Stomach (tissue), 9 donors: ENCODE results near the gene PJA1. TPM values are rescaled to one million over a fixed set of nuclear protein-coding genes. Genes with fewer than 3 reads are reported as not detected.

Experiments used
- DNase-seq, 2 donors: peaks; one replicate each; pipeline versions ENCODE4 v3.0.0 to v3.0.0-alpha.2; 2013 to 2019
- H3K27ac ChIP-seq, 5 donors: fragments of 200-600 bp in 4 of 5; sonication (generic) in 4 of 5; one replicate each; pipeline ENCODE4 v1.5.1; 2013 to 2019; ENCODE audit warnings: mild to moderate bottlenecking in 1 of 5, moderate library complexity in 1 of 5
- H3K27me3 ChIP-seq, 3 donors: fragments of 200-600 bp; sonication (generic); one replicate each; pipeline ENCODE4 v1.5.1; 2017 to 2019; ENCODE audit warnings: mixed run types in 1 of 3
- H3K36me3 ChIP-seq, 4 donors: fragments of 200-600 bp; sonication (generic); 1 replicate in 3 of 4; 2 replicates in 1 of 4; pipeline ENCODE4 v1.5.1; 2016 to 2019
- H3K4me1 ChIP-seq, 4 donors: fragments of 200-600 bp; sonication (generic); one replicate each; pipeline ENCODE4 v1.5.1; 2016 to 2019
- H3K4me3 ChIP-seq, 4 donors: fragments of 200-600 bp; sonication (generic) in 3 of 4; one replicate each; pipeline ENCODE4 v1.5.1; 2016 to 2019; ENCODE audit warnings: mild to moderate bottlenecking in 1 of 4
- H3K9me3 ChIP-seq, 4 donors: fragments of 200-600 bp; sonication (generic); one replicate each; pipeline ENCODE4 v1.5.1; 2016 to 2019
- CTCF ChIP-seq, 7 experiments: fragments of 450-650 bp in 4 of 7; fragments of 200-600 bp in 3 of 7; sonication (generic) in 3 of 7; IDR thresholded peaks; one replicate each; pipeline ENCODE4 v1.5.1; 2016 to 2019; ENCODE audit warnings: antibody characterized with exemption in 7 of 7, control low read depth in 2 of 7, mild to moderate bottlenecking in 1 of 7
- EP300 ChIP-seq: sonication (generic); formaldehyde crosslinking; IDR thresholded peaks from one replicate; pipeline ENCODE4 v1.6.1; 2017; ENCODE audit warnings: antibody characterized with exemption
- POLR2A ChIP-seq, 4 donors: fragments of 450-650 bp; IDR thresholded peaks; one replicate each; pipeline ENCODE4 v1.6.1; 2016; ENCODE audit warnings: antibody characterized with exemption in 4 of 4, control low read depth in 2 of 4, mild to moderate bottlenecking in 1 of 4, moderate library complexity in 1 of 4
- POLR2AphosphoS5 ChIP-seq, 3 donors: sonication (generic); formaldehyde crosslinking; IDR thresholded peaks; one replicate each; pipeline ENCODE4 v1.6.1; 2016; ENCODE audit warnings: antibody characterized with exemption in 3 of 3
- WGBS, 5 donors: extraction: QIAGEN DNeasy Blood & Tissue Kit in 3 of 5; methylation state at CpG; one replicate each; pipeline versions ENCODE4 v1.1.5 to v1.1.7; 2013 to 2018; 5-methylcytosine and 5-hydroxymethylcytosine counted together
- intact Hi-C: fragments of 100-400 bp; cut with DNase I; formaldehyde crosslinking; loops from one replicate; pipeline ENCODE4 v1.15.1; 2023; ENCODE audit warnings: low total_unique reads
- polyA plus RNA-seq, 3 donors: library from polyadenylated mRNA; stranded (reverse); fragments of 200-250 nt; gene quantifications; one replicate each; pipeline ENCODE4 v1.2.3, GENCODE V29; 2013
- total RNA-seq, 5 donors: library from RNA; depleted of rRNA; stranded (reverse); fragments of >200 nt; gene quantifications; one replicate each; pipeline versions ENCODE4 v1.1.0 to v1.2.3, GENCODE V29; 2014 to 2016
- donor health status: healthy with polysubstance abuse.
- donor health status: Bipolar disorder and iron deficiency.
- donor health status: healthy.

The PJA1 gene
- total and polyA plus RNA-seq, 8 donors, result 1.7 to 41.4 (median 12.0) TPM

GRCh38 chrX:69120476-69120875, 44.8 kb downstream of the PJA1 start:
- WGBS, 5 donors, result 71 to 93% (median 87%) methylated on average over 4 to 5 of the region's 5 CpGs
- no peaks in the 10 kb centered on the region for H3K36me3 ChIP-seq
- TF ChIP-seq POLR2AphosphoS5 (IDR thresholded peaks at IDR 0.05) (no peak), POLR2A (IDR thresholded peaks at IDR 0.05) (no peak), CTCF (IDR thresholded peaks at IDR 0.05) (no peak), EP300 (no peak)
- no peaks in the 10 kb centered on the region for H3K4me1 ChIP-seq
- H3K4me3 ChIP-seq, result no peak overlapping the region
- no peaks in the 10 kb centered on the region for H3K9me3 ChIP-seq
- no peak for DNase-seq
- no peak overlapping the region for H3K27ac ChIP-seq
- intact Hi-C loops, result no loop called here
- peaks cover 0 to 18% (median 0%) of the 10 kb centered on the region in 3 donors for H3K27me3 ChIP-seq

GRCh38 chrX:69119122-69119521, 46.1 kb downstream of the PJA1 start:
- intact Hi-C loops, result no loop called here
- Histone ChIP-seq H3K9me3 (no peaks in the 10 kb centered on the region), H3K27me3 (peaks cover 0 to 18% (median 0%) of the 10 kb centered on the region in 3 donors), H3K27ac (no peak overlapping the region), H3K36me3 (no peaks in the 10 kb centered on the region), H3K4me1 (no peaks in the 10 kb centered on the region), H3K4me3 (no peak overlapping the region)
- DNase-seq, result no peak
- 56 to 74% (median 72%) methylated on average over 2 of the region's 2 CpGs for WGBS, 5 donors
- no peak for TF ChIP-seq EP300
- TF ChIP-seq POLR2A (IDR thresholded peaks at IDR 0.05), result no peak
- no peak for TF ChIP-seq POLR2AphosphoS5 (IDR thresholded peaks at IDR 0.05)
- TF ChIP-seq CTCF (IDR thresholded peaks at IDR 0.05), result no peak

GRCh38 chrX:69117876-69118526, 47.3 kb downstream of the PJA1 start:
- H3K27ac ChIP-seq, result no peak overlapping the region
- H3K36me3 ChIP-seq, result no peaks in the 10 kb centered on the region
- peak in 1 of 2 donors; percentile 46 for DNase-seq
- no peak overlapping the region for H3K4me3 ChIP-seq
- H3K27me3 ChIP-seq, result peaks cover 0 to 8% (median 0%) of the 10 kb centered on the region in 3 donors
- no peaks in the 10 kb centered on the region for H3K9me3 ChIP-seq
- TF ChIP-seq CTCF (IDR thresholded peaks at IDR 0.05) (no peak), POLR2A (IDR thresholded peaks at IDR 0.05) (no peak), EP300 (no peak), POLR2AphosphoS5 (IDR thresholded peaks at IDR 0.05) (no peak)
- intact Hi-C loops, result no loop called here
- 51 to 65% (median 53%) methylated on average over 8 to 11 of the region's 11 CpGs for WGBS, 5 donors
- H3K4me1 ChIP-seq, result no peaks in the 10 kb centered on the region

GRCh38 chrX:69116077-69116476, 49.2 kb downstream of the PJA1 start:
- H3K4me1 ChIP-seq, result no peaks in the 10 kb centered on the region
- H3K27ac ChIP-seq, result no peak overlapping the region
- intact Hi-C loops, result no loop called here
- no peak for TF ChIP-seq POLR2A (IDR thresholded peaks at IDR 0.05)
- TF ChIP-seq CTCF (IDR thresholded peaks at IDR 0.05), result no peak
- TF ChIP-seq POLR2AphosphoS5 (IDR thresholded peaks at IDR 0.05), result no peak
- TF ChIP-seq EP300, result no peak
- no peaks in the 10 kb centered on the region for H3K9me3 ChIP-seq
- WGBS, 5 donors, result 83 to 93% (median 88%) methylated on average over 4 to 6 of the region's 6 CpGs
- H3K4me3 ChIP-seq, result no peak overlapping the region
- no peaks in the 10 kb centered on the region for H3K36me3 ChIP-seq
- H3K27me3 ChIP-seq, result no peaks in the 10 kb centered on the region
- DNase-seq, result no peak
